K562 (cell line): ENCODE results near the gene CORO1A. TPM values are rescaled to one million over a fixed set of nuclear protein-coding genes. Genes with fewer than 3 reads are reported as not detected.

Experiments
- BACH1 ChIP-seq: fragments of 200-800 bp; sonication (Bioruptor generic); IDR thresholded peaks from 2 replicates; pipeline ENCODE4 v1.6.1; 2016; ENCODE audit warnings: missing genetic modification characterization, missing compliant biosample characterization
- CC2D1A ChIP-seq: fragments of 450-650 bp; IDR thresholded peaks from 2 replicates; pipeline ENCODE4 v1.6.1; 2017; ENCODE audit warnings: mild to moderate bottlenecking
- CREB1 ChIP-seq, 2 experiments: sonication (generic) in 1 of 2; formaldehyde crosslinking in 1 of 2; IDR thresholded peaks; 2 replicates each; pipeline versions ENCODE4 v1.6.1 to v1.8.0; 2012 to 2022; ENCODE audit warnings: inconsistent platforms in 1 of 2, mild to moderate bottlenecking in 1 of 2, missing genetic modification reagents in 1 of 2, moderate library complexity in 1 of 2
- CTCF ChIP-seq, 3 experiments: IDR thresholded peaks in 2 of 3; conservative IDR thresholded peaks in 1 of 3; 2 replicates each; pipeline ENCODE4 v1.5.1; 2011 to 2012; ENCODE audit warnings: low read length in 3 of 3, mild to moderate bottlenecking in 3 of 3, control low read depth in 2 of 3, improper control_type of control experiment in 1 of 3, inconsistent platforms in 1 of 3, low read depth in 1 of 3, mixed read lengths in 1 of 3, moderate library complexity in 1 of 3; ENCODE audit not compliant: insufficient read depth in 2 of 3
- FOXK2 ChIP-seq, 2 experiments: fragments of 450-650 bp; IDR thresholded peaks in 1 of 2; conservative IDR thresholded peaks in 1 of 2; 2 replicates each; pipeline ENCODE4 v1.6.1; 2016; ENCODE audit warnings: low read depth in 2 of 2, mild to moderate bottlenecking in 1 of 2
- HNRNPH1 ChIP-seq: fragments of 200-400 bp; formaldehyde crosslinking; optimal IDR thresholded peaks from 2 replicates; pipeline ENCODE3; 2017; ENCODE audit warnings: low read depth, mild to moderate bottlenecking, low read length, moderate library complexity
- NFRKB ChIP-seq: fragments of 450-650 bp; IDR thresholded peaks from 2 replicates; pipeline ENCODE4 v1.6.1; 2016; ENCODE audit warnings: low read depth
- PCBP1 ChIP-seq: fragments of 200-400 bp; formaldehyde crosslinking; IDR thresholded peaks from 2 replicates; pipeline ENCODE4 v1.6.1; 2018; ENCODE audit warnings: mild to moderate bottlenecking, low read depth, low read length; ENCODE audit not compliant: poor library complexity, severe bottlenecking
- SFPQ ChIP-seq: fragments of 200-400 bp; formaldehyde crosslinking; IDR thresholded peaks from 2 replicates; pipeline ENCODE4 v1.6.1; 2017; ENCODE audit warnings: mild to moderate bottlenecking, low read depth, low read length, moderate library complexity
- ZBTB2 ChIP-seq: fragments of 450-650 bp; IDR thresholded peaks from 2 replicates; pipeline ENCODE4 v1.6.1; 2016; ENCODE audit warnings: antibody characterized with exemption
- ZBTB43 ChIP-seq: sonication (generic); formaldehyde crosslinking; IDR thresholded peaks from 2 replicates; pipeline ENCODE4 v1.8.0; 2023; ENCODE audit warnings: mild to moderate bottlenecking, missing genetic modification reagents
- ZNF512 ChIP-seq: IDR thresholded peaks from 2 replicates; pipeline ENCODE4 v1.6.1; 2016; ENCODE audit warnings: missing genetic modification characterization, missing compliant biosample characterization
- ZNF592 ChIP-seq: fragments of 450-650 bp; IDR thresholded peaks from 2 replicates; pipeline ENCODE4 v1.6.1; 2017; ENCODE audit warnings: antibody characterized with exemption, mild to moderate bottlenecking
- polyA plus RNA-seq, 8 experiments: library from polyadenylated mRNA; depleted of rRNA in 4 of 8; stranded (reverse) in 5 of 8; unstranded in 3 of 8; fragments of >200 nt; fragmentation: Nextera tagmentation in 2 of 8; fragmentation: Illumina TruSeq in 1 of 8; extraction: Ambion mirVana in 2 of 8; extraction: Trizol in 1 of 8; gene quantifications; 2 replicates each; pipeline versions ENCODE4 v1.2.1 to v1.2.3, GENCODE V29; 2011 to 2014; ENCODE audit warnings: inconsistent platforms in 1 of 8, missing spikeins in 1 of 8
- total RNA-seq, 7 experiments: library from RNA; depleted of rRNA in 6 of 7; stranded (reverse); fragments of >200 nt in 6 of 7; fragmentation: Illumina TruSeq in 2 of 7; extraction: Trizol in 2 of 7; gene quantifications; 2 replicates each; pipeline versions ENCODE4 v1.2.1 to v1.2.3, GENCODE V29; 2011 to 2021; ENCODE audit warnings: low replicate concordance in 1 of 7

The CORO1A gene
- total and polyA plus RNA-seq, 9 of the 15 experiments (the other 6 are each of a cell fraction or from before 2014, with no cell fraction given), result 0.22 to 23.8 (median 7.6) TPM

GRCh38 chr16:30142672-30143346, 40.6 kb upstream of the CORO1A start (continued):
- TF ChIP-seq ZBTB2, result no peak
- TF ChIP-seq FOXK2 (conservative IDR thresholded peaks at IDR 0.05 in 1 of 2, IDR thresholded peaks at IDR 0.05 in 1 of 2; ENCODE audit: low read depth in 2 of 2), result no peak
- no peak for TF ChIP-seq PCBP1
- TF ChIP-seq NFRKB, result no peak
- no peak for TF ChIP-seq BACH1
- 0 out of 2 replicates have a peak, but pooled peaks have one; percentile 40 for TF ChIP-seq CC2D1A
- no peak for TF ChIP-seq ZNF592
- TF ChIP-seq ZNF512, result no peak
- TF ChIP-seq CREB1 (IDR thresholded peaks at IDR 0.05), result no peak
- TF ChIP-seq CREB1 (CRISPR knock-in tag; IDR thresholded peaks at IDR 0.05), result no peak
- TF ChIP-seq ZBTB43 (CRISPR knock-in tag), result no peak
- no peak for TF ChIP-seq SFPQ
- TF ChIP-seq CTCF (IDR thresholded peaks at IDR 0.05 in 2 of 3, conservative IDR thresholded peaks at IDR 0.05 in 1 of 3; ENCODE audit: insufficient read depth in 2 of 3, low read depth in 1 of 3, low read length in 3 of 3), result peak; percentile 51 to 78 (median 54)
- TF ChIP-seq HNRNPH1, result no peak
